ENCODE measurements around the gene COL9A3. TPM values are rescaled to one million over a fixed set of nuclear protein-coding genes. Genes with fewer than 3 reads are reported as not detected.

The COL9A3 gene
- total RNA-seq, 6 experiments from 2014 or later, result 1.5 to 7.6 (median 3.5) TPM

DNA sequence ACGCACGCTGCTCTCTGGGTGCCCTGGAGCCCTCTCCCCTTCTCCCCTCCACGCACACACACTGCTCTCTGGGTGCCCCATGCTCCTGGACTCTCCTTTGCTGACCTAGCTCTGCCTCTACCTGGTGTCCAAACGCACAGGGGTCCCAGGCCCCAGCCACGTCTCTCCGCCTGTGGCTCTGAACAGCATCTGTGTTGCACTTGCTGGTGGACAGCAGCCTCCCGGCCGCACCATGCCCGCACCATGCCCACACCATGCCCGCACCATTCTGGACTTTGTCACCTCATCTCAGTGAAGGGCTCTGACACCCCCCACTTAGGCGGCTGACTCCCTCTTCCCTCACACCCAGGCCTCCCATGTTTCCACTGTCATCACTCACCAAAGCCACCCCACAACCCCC, 23.0 kb downstream of the COL9A3 start:
- intact Hi-C loops (cut with DNase I), result no loop called here
- Histone ChIP-seq H3K9me3 (no peaks in the 10 kb centered on the region), H3K4me1 (peaks cover 0 to 12% (median 0%) of the 10 kb centered on the region in 4 donors), H3K27ac (no peak overlapping the region), H3K27me3 (no peaks in the 10 kb centered on the region), H3K36me3 (no peaks in the 10 kb centered on the region), H3K4me3 (no peak overlapping the region)
- DNase-seq (no peak), ATAC-seq (no peak)
- TF ChIP-seq, protein P1, sequence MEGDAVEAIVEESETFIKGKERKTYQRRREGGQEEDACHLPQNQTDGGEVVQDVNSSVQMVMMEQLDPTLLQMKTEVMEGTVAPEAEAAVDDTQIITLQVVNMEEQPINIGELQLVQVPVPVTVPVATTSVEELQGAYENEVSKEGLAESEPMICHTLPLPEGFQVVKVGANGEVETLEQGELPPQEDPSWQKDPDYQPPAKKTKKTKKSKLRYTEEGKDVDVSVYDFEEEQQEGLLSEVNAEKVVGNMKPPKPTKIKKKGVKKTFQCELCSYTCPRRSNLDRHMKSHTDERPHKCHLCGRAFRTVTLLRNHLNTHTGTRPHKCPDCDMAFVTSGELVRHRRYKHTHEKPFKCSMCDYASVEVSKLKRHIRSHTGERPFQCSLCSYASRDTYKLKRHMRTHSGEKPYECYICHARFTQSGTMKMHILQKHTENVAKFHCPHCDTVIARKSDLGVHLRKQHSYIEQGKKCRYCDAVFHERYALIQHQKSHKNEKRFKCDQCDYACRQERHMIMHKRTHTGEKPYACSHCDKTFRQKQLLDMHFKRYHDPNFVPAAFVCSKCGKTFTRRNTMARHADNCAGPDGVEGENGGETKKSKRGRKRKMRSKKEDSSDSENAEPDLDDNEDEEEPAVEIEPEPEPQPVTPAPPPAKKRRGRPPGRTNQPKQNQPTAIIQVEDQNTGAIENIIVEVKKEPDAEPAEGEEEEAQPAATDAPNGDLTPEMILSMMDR (IDR thresholded peaks at IDR 0.05), result no peak
- no peak for TF ChIP-seq POLR2A (IDR thresholded peaks at IDR 0.05)
- WGBS (ENCODE audit: insufficient coverage, low coverage, low lambda C conversion rate, missing lambda C conversion rate), result 53% methylated on average over 9 of the region's 11 CpGs

DNA sequence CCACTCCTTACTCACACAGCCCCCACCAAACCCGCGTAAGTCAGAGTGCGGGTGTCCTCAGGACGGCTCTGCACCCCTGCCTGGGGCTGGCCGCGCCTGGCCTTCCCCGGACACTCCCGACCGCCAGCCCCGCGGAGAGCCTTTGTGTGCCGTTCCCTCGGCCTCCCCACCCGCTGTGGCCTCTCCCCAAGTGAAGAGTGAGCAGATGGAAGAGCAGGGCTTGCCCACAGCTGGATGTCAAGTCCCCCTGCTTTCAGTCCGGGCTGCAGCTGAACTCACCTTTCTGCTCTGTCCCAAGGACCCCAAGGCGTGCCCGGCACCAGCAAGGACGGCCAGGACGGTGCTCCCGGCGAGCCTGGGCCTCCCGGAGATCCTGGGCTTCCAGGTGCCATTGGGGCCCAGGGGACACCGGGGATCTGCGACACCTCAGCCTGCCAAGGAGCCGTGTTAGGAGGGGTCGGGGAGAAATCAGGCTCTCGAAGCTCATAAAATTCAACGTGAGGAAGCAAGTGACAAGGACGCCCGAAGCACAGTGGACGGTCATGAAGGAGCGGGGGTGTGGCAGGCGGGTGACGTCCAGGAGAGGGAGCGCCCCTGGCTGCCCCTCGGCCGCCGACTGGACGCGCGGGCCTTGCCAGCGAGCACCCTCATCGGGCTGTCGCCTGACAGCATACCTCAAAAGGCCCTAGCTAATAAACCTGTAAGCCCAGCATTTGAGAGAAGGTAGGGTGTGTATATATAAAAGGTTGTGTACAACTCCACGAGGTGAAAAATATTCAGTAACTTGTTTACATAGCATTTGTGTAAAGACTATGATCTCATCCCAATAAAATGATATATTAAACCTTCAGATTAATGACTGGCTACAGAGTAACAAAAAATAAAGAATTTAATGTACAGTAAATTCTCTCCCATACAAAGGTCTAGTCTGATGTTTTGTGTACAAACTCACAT, 23.7 kb downstream of the COL9A3 start:
- H3K27ac ChIP-seq, result no peak overlapping the region
- peaks cover 0 to 12% (median 0%) of the 10 kb centered on the region in 4 donors for H3K4me1 ChIP-seq
- ATAC-seq (no peak), DNase-seq (no peak)
- no peak for TF ChIP-seq POLR2A (IDR thresholded peaks at IDR 0.05)
- TF ChIP-seq, protein P1 (IDR thresholded peaks at IDR 0.05), result no peak
- intact Hi-C loops (cut with DNase I), result no loop called here
- H3K4me3 ChIP-seq, result no peak overlapping the region
- no peaks in the 10 kb centered on the region for H3K36me3 ChIP-seq
- WGBS (ENCODE audit: insufficient coverage, low coverage, low lambda C conversion rate, missing lambda C conversion rate), result 82% methylated on average over 21 of the region's 45 CpGs
- no peaks in the 10 kb centered on the region for H3K9me3 ChIP-seq
- H3K27me3 ChIP-seq, result no peaks in the 10 kb centered on the region

DNA sequence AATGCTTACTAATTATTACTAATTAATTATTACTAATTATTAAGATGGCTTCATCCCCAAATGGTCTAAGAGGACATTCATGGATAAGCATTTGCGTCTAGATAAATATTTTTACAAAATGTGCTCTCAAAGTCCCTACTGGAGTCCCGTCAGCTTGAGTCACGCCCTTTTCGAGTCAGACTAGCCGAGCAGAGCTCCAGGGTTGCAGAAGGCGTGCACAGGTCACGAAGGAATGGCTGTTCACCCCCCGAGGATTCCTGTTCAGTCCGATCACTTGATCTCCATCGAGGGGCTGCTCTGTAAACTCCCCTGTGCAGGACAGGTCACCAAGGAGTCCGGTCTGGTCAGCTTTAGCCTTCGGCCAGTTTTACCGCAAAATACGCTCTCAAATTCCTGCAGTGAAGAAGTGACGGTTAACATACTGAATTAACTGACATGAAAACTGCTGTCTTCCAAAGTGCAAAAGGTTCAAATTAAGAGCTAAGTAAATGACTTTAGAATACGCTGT, 24.9 kb downstream of the COL9A3 start:
- H3K36me3 ChIP-seq, result no peaks in the 10 kb centered on the region
- H3K27me3 ChIP-seq, result no peaks in the 10 kb centered on the region
- no peak for DNase-seq
- no peak overlapping the region for H3K4me3 ChIP-seq
- intact Hi-C loops (cut with DNase I), result no loop called here
- 85% methylated on average over 16 of the region's 16 CpGs for WGBS (ENCODE audit: insufficient coverage, low coverage, low lambda C conversion rate, missing lambda C conversion rate)
- H3K27ac ChIP-seq, result no peak overlapping the region
- peaks cover 0 to 12% (median 0%) of the 10 kb centered on the region in 4 donors for H3K4me1 ChIP-seq
- no peak for ATAC-seq
- H3K9me3 ChIP-seq, result no peaks in the 10 kb centered on the region
- no peak for TF ChIP-seq POLR2A (IDR thresholded peaks at IDR 0.05)
- TF ChIP-seq, protein P1 (IDR thresholded peaks at IDR 0.05), result no peak

DNA sequence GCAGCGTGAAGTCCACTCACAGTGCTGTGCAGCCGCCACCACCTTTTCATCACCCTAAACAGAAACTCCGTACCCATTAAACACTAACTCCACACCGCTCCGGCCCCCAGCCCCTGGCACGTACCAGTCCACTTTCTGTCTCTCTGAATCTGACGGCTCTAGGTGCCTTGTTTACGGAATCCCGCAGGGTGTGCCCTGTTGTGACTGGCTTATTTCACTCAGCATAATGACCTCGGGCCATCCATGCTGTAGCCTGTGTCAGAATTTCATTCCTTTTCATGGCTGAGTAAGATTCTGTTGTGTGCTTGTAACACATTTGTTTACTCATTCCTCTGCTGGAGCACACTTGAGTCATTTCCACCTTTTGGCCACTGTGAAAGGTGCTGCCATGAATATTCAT, 26.8 kb downstream of the COL9A3 start:
- intact Hi-C loops (cut with DNase I), result no loop called here

More for the DNA sequence above, 26.8 kb downstream of the COL9A3 start:
- Histone ChIP-seq H3K27me3 (no peaks in the 10 kb centered on the region), H3K36me3 (no peaks in the 10 kb centered on the region), H3K9me3 (no peaks in the 10 kb centered on the region), H3K27ac (no peak overlapping the region), H3K4me3 (no peak overlapping the region), H3K4me1 (peaks cover 0 to 2% (median 0%) of the 10 kb centered on the region in 4 donors)
- ATAC-seq (no peak), DNase-seq (no peak)
- WGBS (ENCODE audit: insufficient coverage, low coverage, low lambda C conversion rate, missing lambda C conversion rate), result 95% methylated on average over 9 of the region's 10 CpGs
- TF ChIP-seq, protein P1 (IDR thresholded peaks at IDR 0.05), result no peak
- TF ChIP-seq POLR2A (IDR thresholded peaks at IDR 0.05), result no peak
